ENCODE results near the gene FBXL19. TPM values are rescaled to one million over a fixed set of nuclear protein-coding genes. Genes with fewer than 3 reads are reported as not detected.

Gene FBXL19
- total and polyA plus RNA-seq, 2 of the 8 experiments (the other 6 are each of a cell fraction or from before 2014, with no cell fraction given): 47.2 to 72.2 TPM

DNA sequence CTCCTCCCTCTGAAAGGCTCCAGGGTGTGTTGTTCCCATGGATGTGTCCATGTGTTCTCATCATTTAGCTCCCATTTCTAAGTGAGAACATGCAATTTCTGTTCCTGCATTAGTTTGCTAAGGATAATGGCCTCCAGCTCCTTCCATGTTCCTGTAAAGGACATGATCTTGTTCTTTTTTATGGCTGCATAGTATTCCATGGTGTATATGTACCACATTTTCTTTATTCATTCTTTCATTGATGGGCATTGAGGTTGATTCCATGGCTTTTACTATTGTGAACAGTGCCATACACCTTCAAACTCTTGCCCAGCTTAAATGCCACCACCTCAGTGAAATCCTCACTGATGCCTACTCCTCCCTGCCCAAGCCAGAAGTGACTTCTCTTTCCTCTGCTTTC lies 21.0 kb downstream of the FBXL19 start (continued):
- TF ChIP-seq, protein P1, sequence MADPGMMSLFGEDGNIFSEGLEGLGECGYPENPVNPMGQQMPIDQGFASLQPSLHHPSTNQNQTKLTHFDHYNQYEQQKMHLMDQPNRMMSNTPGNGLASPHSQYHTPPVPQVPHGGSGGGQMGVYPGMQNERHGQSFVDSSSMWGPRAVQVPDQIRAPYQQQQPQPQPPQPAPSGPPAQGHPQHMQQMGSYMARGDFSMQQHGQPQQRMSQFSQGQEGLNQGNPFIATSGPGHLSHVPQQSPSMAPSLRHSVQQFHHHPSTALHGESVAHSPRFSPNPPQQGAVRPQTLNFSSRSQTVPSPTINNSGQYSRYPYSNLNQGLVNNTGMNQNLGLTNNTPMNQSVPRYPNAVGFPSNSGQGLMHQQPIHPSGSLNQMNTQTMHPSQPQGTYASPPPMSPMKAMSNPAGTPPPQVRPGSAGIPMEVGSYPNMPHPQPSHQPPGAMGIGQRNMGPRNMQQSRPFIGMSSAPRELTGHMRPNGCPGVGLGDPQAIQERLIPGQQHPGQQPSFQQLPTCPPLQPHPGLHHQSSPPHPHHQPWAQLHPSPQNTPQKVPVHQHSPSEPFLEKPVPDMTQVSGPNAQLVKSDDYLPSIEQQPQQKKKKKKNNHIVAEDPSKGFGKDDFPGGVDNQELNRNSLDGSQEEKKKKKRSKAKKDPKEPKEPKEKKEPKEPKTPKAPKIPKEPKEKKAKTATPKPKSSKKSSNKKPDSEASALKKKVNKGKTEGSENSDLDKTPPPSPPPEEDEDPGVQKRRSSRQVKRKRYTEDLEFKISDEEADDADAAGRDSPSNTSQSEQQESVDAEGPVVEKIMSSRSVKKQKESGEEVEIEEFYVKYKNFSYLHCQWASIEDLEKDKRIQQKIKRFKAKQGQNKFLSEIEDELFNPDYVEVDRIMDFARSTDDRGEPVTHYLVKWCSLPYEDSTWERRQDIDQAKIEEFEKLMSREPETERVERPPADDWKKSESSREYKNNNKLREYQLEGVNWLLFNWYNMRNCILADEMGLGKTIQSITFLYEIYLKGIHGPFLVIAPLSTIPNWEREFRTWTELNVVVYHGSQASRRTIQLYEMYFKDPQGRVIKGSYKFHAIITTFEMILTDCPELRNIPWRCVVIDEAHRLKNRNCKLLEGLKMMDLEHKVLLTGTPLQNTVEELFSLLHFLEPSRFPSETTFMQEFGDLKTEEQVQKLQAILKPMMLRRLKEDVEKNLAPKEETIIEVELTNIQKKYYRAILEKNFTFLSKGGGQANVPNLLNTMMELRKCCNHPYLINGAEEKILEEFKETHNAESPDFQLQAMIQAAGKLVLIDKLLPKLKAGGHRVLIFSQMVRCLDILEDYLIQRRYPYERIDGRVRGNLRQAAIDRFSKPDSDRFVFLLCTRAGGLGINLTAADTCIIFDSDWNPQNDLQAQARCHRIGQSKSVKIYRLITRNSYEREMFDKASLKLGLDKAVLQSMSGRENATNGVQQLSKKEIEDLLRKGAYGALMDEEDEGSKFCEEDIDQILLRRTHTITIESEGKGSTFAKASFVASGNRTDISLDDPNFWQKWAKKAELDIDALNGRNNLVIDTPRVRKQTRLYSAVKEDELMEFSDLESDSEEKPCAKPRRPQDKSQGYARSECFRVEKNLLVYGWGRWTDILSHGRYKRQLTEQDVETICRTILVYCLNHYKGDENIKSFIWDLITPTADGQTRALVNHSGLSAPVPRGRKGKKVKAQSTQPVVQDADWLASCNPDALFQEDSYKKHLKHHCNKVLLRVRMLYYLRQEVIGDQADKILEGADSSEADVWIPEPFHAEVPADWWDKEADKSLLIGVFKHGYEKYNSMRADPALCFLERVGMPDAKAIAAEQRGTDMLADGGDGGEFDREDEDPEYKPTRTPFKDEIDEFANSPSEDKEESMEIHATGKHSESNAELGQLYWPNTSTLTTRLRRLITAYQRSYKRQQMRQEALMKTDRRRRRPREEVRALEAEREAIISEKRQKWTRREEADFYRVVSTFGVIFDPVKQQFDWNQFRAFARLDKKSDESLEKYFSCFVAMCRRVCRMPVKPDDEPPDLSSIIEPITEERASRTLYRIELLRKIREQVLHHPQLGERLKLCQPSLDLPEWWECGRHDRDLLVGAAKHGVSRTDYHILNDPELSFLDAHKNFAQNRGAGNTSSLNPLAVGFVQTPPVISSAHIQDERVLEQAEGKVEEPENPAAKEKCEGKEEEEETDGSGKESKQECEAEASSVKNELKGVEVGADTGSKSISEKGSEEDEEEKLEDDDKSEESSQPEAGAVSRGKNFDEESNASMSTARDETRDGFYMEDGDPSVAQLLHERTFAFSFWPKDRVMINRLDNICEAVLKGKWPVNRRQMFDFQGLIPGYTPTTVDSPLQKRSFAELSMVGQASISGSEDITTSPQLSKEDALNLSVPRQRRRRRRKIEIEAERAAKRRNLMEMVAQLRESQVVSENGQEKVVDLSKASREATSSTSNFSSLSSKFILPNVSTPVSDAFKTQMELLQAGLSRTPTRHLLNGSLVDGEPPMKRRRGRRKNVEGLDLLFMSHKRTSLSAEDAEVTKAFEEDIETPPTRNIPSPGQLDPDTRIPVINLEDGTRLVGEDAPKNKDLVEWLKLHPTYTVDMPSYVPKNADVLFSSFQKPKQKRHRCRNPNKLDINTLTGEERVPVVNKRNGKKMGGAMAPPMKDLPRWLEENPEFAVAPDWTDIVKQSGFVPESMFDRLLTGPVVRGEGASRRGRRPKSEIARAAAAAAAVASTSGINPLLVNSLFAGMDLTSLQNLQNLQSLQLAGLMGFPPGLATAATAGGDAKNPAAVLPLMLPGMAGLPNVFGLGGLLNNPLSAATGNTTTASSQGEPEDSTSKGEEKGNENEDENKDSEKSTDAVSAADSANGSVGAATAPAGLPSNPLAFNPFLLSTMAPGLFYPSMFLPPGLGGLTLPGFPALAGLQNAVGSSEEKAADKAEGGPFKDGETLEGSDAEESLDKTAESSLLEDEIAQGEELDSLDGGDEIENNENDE (IDR thresholded peaks at IDR 0.05; ENCODE audit: insufficient replicate concordance, low read length): no peak
- TF ChIP-seq RNF2 (IDR thresholded peaks at IDR 0.05; ENCODE audit: borderline replicate concordance, low read depth, low read length, missing control alignments, poor library complexity, severe bottlenecking) (no peak), FOSL1 (IDR thresholded peaks at IDR 0.05; ENCODE audit: insufficient read depth, low read depth, low read length) (no peak), CREB1 (IDR thresholded peaks at IDR 0.05) (no peak), BRCA1 (IDR thresholded peaks at IDR 0.05; ENCODE audit: low read depth, low read length) (no peak), EZH2 (IDR thresholded peaks at IDR 0.05; ENCODE audit: low read depth, low read length, severe bottlenecking) (no peak), HDAC6 (IDR thresholded peaks at IDR 0.05; ENCODE audit: low read depth, low read length) (no peak), TBP (IDR thresholded peaks at IDR 0.05; ENCODE audit: low read depth, low read length) (no peak), SP2 (IDR thresholded peaks at IDR 0.05; ENCODE audit: low read length) (no peak), POLR2A (IDR thresholded peaks at IDR 0.05; ENCODE audit: control extremely low read depth in 1 of 2, low read depth in 2 of 2, low read length in 2 of 2) (no peak), TAF1 (IDR thresholded peaks at IDR 0.05; ENCODE audit: low read depth, low read length) (no peak)
